SW480 (cell line): ENCODE measurements around the gene ERF.

Source experiments
- DNase-seq: peaks from one replicate; pipeline ENCODE4 v3.0.0-alpha.2; 2016; ENCODE audit warnings: low spot score

ERF gene

GRCh38 chr19:42287017-42287826 lies 32.3 kb upstream of the ERF start:
- no peak for DNase-seq

GRCh38 chr19:42286349-42287016 lies 31.6 kb upstream of the ERF start:
- DNase-seq, result no peak

GRCh38 chr19:42285988-42286348 lies 31.0 kb upstream of the ERF start:
- no peak for DNase-seq

GRCh38 chr19:42285541-42285941 lies 30.6 kb upstream of the ERF start:
- DNase-seq, result no peak

- no peak for DNase-seq
Observed at GRCh38 chr19:42284591-42285341, 29.8 kb upstream of the ERF start.

- DNase-seq, result peak; percentile 77
Observed at GRCh38 chr19:42284066-42284501, 29.2 kb upstream of the ERF start.

GRCh38 chr19:42283188-42284065 lies 28.5 kb upstream of the ERF start:
- DNase-seq, result peak; percentile 95

GRCh38 chr19:42282819-42283187 lies 27.9 kb upstream of the ERF start:
- DNase-seq, result no peak

- peak; percentile 65 for DNase-seq
Observed at GRCh38 chr19:42281827-42282762, 27.2 kb upstream of the ERF start.

- DNase-seq, result peak; percentile 74
Observed at GRCh38 chr19:42281146-42281826, 26.4 kb upstream of the ERF start.

GRCh38 chr19:42280815-42281145 lies 25.9 kb upstream of the ERF start:
- no peak for DNase-seq

GRCh38 chr19:42279902-42280814 lies 25.2 kb upstream of the ERF start:
- DNase-seq, result peak; percentile 95

- no peak for DNase-seq
Observed at GRCh38 chr19:42279155-42279901, 24.4 kb upstream of the ERF start.

GRCh38 chr19:42278452-42279154 lies 23.7 kb upstream of the ERF start:
- DNase-seq, result no peak

- DNase-seq, result no peak
Observed at GRCh38 chr19:42277821-42278451, 23.0 kb upstream of the ERF start.

- no peak for DNase-seq
Observed at GRCh38 chr19:42276821-42277220, 21.9 kb upstream of the ERF start.

GRCh38 chr19:42276284-42276683 lies 21.4 kb upstream of the ERF start:
- DNase-seq, result no peak
